Lung (tissue), 12 donors: ENCODE results near the gene TMCC2. TPM values are rescaled to one million over a fixed set of nuclear protein-coding genes. Genes with fewer than 3 reads are reported as not detected.

Experiments used
- ATAC-seq: fragments of 200-7000 bp; cut with Tn5 transposase; one replicate; pipeline ENCODE4 v1.9.1; 2020; ENCODE audit warnings: moderate number of reproducible peaks; ENCODE audit not compliant: insufficient read depth, low FRiP score
- DNase-seq, 3 donors: peaks; one replicate each; pipeline ENCODE4 v3.0.0-alpha.2; 2013 to 2017
- H3K27ac ChIP-seq, 2 donors: one replicate each; pipeline ENCODE4 v1.5.1; 2013; ENCODE audit warnings: mild to moderate bottlenecking in 2 of 2, moderate library complexity in 2 of 2, control low read depth in 1 of 2, inconsistent platforms in 1 of 2, low read depth in 1 of 2, low read length in 1 of 2
- H3K27me3 ChIP-seq, 3 donors: one replicate each; pipeline ENCODE4 v1.5.1; 2013; ENCODE audit warnings: low read length in 2 of 3; ENCODE audit not compliant: control insufficient read depth in 3 of 3, insufficient read depth in 3 of 3
- H3K36me3 ChIP-seq, 4 donors: one replicate each; pipeline ENCODE4 v1.5.1; 2013; ENCODE audit warnings: low read length in 4 of 4, mild to moderate bottlenecking in 1 of 4, moderate library complexity in 1 of 4; ENCODE audit not compliant: control insufficient read depth in 4 of 4, insufficient read depth in 4 of 4
- H3K4me1 ChIP-seq, 5 donors: one replicate each; pipeline ENCODE4 v1.5.1; 2013; ENCODE audit warnings: low read length in 5 of 5, mild to moderate bottlenecking in 2 of 5, moderate library complexity in 1 of 5; ENCODE audit not compliant: control insufficient read depth in 5 of 5, insufficient read depth in 5 of 5
- H3K4me3 ChIP-seq: one replicate; pipeline ENCODE4 v1.5.1; 2013; ENCODE audit warnings: mild to moderate bottlenecking, control low read depth, moderate library complexity
- H3K9ac ChIP-seq, 2 donors: one replicate each; pipeline ENCODE4 v1.5.1; 2013; ENCODE audit warnings: low read length in 2 of 2, control low read depth in 1 of 2; ENCODE audit not compliant: insufficient read depth in 1 of 2
- H3K9me3 ChIP-seq, 4 donors: one replicate each; pipeline ENCODE4 v1.5.1; 2013; ENCODE audit warnings: low read length in 3 of 4, mild to moderate bottlenecking in 1 of 4, moderate library complexity in 1 of 4; ENCODE audit not compliant: control insufficient read depth in 4 of 4, insufficient read depth in 3 of 4
- CTCF ChIP-seq: IDR thresholded peaks from 2 replicates; pipeline ENCODE4 v1.5.1; 2012; ENCODE audit warnings: mild to moderate bottlenecking; ENCODE audit errors: control extremely low read depth, extremely low read depth
- WGBS, 2 donors: extraction: QIAGEN DNeasy Blood & Tissue Kit; methylation state at CpG; one replicate each; pipeline ENCODE4 v1.1.7; 2013; 5-methylcytosine and 5-hydroxymethylcytosine counted together
- polyA plus RNA-seq, 2 donors: library from polyadenylated mRNA; stranded (reverse); fragments of 200-250 nt; gene quantifications; one replicate each; pipeline ENCODE4 v1.2.1, GENCODE V29; 2013
- total RNA-seq, 2 donors: library from RNA; depleted of rRNA in 1 of 2; stranded (reverse); fragments of >200 nt in 1 of 2; gene quantifications; one replicate each; pipeline ENCODE4 v1.2.1, GENCODE V29; 2014 to 2021
- donor health status: control.
- donor health status: control.
- donor health status: Bipolar disorder and iron deficiency.
- donor health status: healthy.
- donor health status: DM: yes; HTN: yes; CAD: no.

TMCC2 gene
- total and polyA plus RNA-seq, 4 donors, result 1.9 to 27.0 (median 2.4) TPM

DNA sequence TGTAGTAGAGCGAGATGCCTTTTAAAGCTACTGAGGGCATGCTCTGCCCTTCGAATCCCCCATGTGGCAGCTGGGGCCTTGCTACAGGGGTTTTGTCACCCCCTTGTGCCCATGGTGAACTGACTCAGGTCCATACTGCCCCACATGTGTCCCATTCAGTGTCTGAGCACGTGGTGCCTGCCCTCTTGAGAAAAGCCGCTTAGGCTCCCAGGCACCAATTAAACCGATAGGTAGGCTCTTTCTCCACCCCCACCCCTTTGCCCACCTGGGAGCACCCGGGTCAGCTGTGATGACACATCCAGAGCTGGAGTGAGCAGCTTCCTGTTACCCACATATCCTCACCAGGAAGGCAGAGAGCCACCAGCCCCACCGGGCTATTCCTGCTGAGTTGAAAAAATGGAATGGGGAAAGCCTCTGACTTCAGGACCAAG is 30.5 kb downstream of the TMCC2 start:
- WGBS, 2 donors, result 67 to 72% methylated on average over 7 of the region's 7 CpGs
- ATAC-seq (no peak), DNase-seq (no peak)
- H3K36me3 ChIP-seq, result no peaks in the 10 kb centered on the region
- no peaks in the 10 kb centered on the region for H3K27me3 ChIP-seq
- no peaks in the 10 kb centered on the region for H3K9me3 ChIP-seq
- H3K27ac ChIP-seq, result no peak overlapping the region
- no peak for TF ChIP-seq CTCF
- no peak overlapping the region for H3K4me3 ChIP-seq
- H3K4me1 ChIP-seq, result peaks cover 0 to 30% (median 17%) of the 10 kb centered on the region in 5 donors
- no peak overlapping the region for H3K9ac ChIP-seq

GRCh38 chr1:205258719-205259118 is 31.0 kb downstream of the TMCC2 start:
- Histone ChIP-seq H3K9me3 (no peaks in the 10 kb centered on the region), H3K27me3 (no peaks in the 10 kb centered on the region), H3K27ac (no peak overlapping the region), H3K36me3 (no peaks in the 10 kb centered on the region), H3K4me3 (no peak overlapping the region), H3K9ac (no peak overlapping the region), H3K4me1 (peaks cover 0 to 30% (median 17%) of the 10 kb centered on the region in 5 donors)
- TF ChIP-seq CTCF, result no peak
- ATAC-seq, result no peak
- DNase-seq, result no peak
- WGBS, 2 donors, result 75 to 87% methylated on average over 8 of the region's 8 CpGs

GRCh38 chr1:205259324-205259832 is 31.6 kb downstream of the TMCC2 start:
- TF ChIP-seq CTCF, result no peak
- Histone ChIP-seq H3K36me3 (no peaks in the 10 kb centered on the region), H3K9ac (no peak overlapping the region), H3K4me1 (peaks cover 0 to 30% (median 17%) of the 10 kb centered on the region in 5 donors), H3K27ac (peak overlapping the region in 1 of 2 donors; percentile 27), H3K9me3 (no peaks in the 10 kb centered on the region), H3K27me3 (no peaks in the 10 kb centered on the region), H3K4me3 (no peak overlapping the region)
- 32 to 52% methylated on average over 10 of the region's 10 CpGs for WGBS, 2 donors
- ATAC-seq (no peak), DNase-seq (peak in 1 of 3 donors; percentile 40)

- TF ChIP-seq CTCF, result no peak
- no peaks in the 10 kb centered on the region for H3K36me3 ChIP-seq
- DNase-seq, result no peak
- H3K4me3 ChIP-seq, result no peak overlapping the region
- ATAC-seq, result no peak
- H3K27me3 ChIP-seq, result no peaks in the 10 kb centered on the region
- H3K9ac ChIP-seq, result no peak overlapping the region
- WGBS, 2 donors, result 67% methylated on average over 1 of the region's 1 CpG
- H3K9me3 ChIP-seq, result no peaks in the 10 kb centered on the region
- H3K4me1 ChIP-seq, result peaks cover 0 to 30% (median 17%) of the 10 kb centered on the region in 5 donors
- H3K27ac ChIP-seq, result peak overlapping the region in 1 of 2 donors; percentile 20
Measured at GRCh38 chr1:205259998-205260397, 32.3 kb downstream of the TMCC2 start.
